ENCODE results near the gene BBS9. TPM values are rescaled to one million over a fixed set of nuclear protein-coding genes. Genes with fewer than 3 reads are reported as not detected.

Gene BBS9
- total RNA-seq, 4 donors from 2014 or later: 22.0 to 72.5 (median 35.9) TPM

DNA sequence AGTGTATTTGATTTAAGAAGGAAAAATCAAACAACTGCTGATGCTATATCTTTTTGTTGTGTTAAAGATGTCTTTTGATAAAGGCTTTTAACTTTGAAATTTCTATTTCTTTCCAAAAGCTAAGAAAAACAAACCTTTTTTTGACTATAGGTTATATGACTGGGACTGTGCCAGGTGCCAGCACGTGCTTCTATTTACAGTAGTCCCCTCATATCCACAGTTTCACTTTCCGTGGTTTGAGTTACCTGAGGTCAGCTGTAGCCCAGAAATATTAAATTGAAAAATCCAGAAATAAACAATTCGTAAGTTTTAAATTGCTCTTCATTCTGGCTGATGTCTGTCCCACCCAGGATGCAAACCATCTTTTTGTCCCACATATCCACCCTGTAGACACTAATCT lies 104.3 kb downstream of the BBS9 start:
- Histone ChIP-seq H3K4me1 (peaks cover 0 to 4% (median 0%) of the 10 kb centered on the region in 4 donors), H3K27ac (no peak overlapping the region), H3K36me3 (no peaks in the 10 kb centered on the region), H3K27me3 (no peaks in the 10 kb centered on the region), H3K9me3 (peaks cover 0 to 2% (median 0%) of the 10 kb centered on the region in 4 donors), H3K4me3 (no peak overlapping the region)
- no peak for TF ChIP-seq EP300 (IDR thresholded peaks at IDR 0.05)
- TF ChIP-seq POLR2A (IDR thresholded peaks at IDR 0.05): no peak
- TF ChIP-seq, protein P1, sequence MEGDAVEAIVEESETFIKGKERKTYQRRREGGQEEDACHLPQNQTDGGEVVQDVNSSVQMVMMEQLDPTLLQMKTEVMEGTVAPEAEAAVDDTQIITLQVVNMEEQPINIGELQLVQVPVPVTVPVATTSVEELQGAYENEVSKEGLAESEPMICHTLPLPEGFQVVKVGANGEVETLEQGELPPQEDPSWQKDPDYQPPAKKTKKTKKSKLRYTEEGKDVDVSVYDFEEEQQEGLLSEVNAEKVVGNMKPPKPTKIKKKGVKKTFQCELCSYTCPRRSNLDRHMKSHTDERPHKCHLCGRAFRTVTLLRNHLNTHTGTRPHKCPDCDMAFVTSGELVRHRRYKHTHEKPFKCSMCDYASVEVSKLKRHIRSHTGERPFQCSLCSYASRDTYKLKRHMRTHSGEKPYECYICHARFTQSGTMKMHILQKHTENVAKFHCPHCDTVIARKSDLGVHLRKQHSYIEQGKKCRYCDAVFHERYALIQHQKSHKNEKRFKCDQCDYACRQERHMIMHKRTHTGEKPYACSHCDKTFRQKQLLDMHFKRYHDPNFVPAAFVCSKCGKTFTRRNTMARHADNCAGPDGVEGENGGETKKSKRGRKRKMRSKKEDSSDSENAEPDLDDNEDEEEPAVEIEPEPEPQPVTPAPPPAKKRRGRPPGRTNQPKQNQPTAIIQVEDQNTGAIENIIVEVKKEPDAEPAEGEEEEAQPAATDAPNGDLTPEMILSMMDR (IDR thresholded peaks at IDR 0.05): no peak
- no peak for DNase-seq (ENCODE audit: low spot score in 2 of 2)
- 70 to 72% methylated on average over 3 of the region's 3 CpGs for WGBS, 2 donors

DNA sequence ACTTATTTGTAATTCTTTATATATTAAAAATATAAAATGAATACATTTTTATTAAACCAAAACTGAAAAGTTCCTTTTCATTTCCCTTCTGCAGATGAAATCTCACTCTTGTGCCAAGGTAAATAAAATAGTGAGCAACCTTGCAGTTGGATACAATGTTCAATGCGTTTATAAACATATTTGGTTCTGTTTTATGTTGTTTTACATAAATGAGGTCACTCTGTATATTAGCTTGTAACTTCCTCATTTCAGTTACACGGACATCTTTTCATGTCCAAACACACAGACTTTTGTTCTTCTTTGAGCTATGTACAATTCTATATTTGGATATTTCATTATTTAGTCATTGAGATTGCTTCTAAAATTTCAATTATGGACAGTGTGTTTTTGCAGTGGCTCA lies 107.7 kb downstream of the BBS9 start:
- no peak for DNase-seq (ENCODE audit: low spot score in 2 of 2)
- Histone ChIP-seq H3K9me3 (no peaks in the 10 kb centered on the region), H3K36me3 (no peaks in the 10 kb centered on the region), H3K4me1 (peaks cover 0 to 4% (median 0%) of the 10 kb centered on the region in 4 donors), H3K27ac (no peak overlapping the region), H3K27me3 (no peaks in the 10 kb centered on the region), H3K4me3 (no peak overlapping the region)
- 22 to 26% methylated on average over 2 of the region's 2 CpGs for WGBS, 2 donors
- TF ChIP-seq EP300 (IDR thresholded peaks at IDR 0.05) (no peak), POLR2A (IDR thresholded peaks at IDR 0.05) (no peak)
- TF ChIP-seq, protein P1 (IDR thresholded peaks at IDR 0.05): no peak

DNA sequence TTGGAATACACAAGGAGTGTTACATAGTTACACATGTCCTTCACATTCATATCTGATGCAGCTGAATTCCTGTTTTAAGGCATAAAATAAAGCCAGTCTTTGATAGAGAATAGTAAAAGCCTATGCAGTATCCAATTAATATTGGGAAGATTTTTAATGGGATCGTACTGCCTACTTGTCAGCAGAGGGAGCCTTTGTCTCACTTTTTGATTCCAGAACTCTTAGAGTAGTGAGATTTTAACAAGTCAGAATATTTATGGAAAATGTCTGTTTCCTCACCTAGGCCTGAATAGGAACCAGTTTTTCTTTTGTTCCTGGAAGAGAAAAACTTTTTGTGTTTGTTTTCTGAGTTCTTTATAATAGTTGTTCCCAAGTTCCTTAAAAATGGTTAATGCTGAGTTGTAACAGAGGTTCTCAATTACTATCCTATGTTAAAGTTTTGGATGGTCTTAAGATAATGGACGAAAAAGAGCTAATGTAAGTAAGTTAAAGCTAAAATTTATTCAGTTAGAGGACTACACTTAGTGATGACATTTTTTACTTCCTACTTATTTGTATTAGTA lies 114.0 kb downstream of the BBS9 start:
- 47 to 48% methylated on average over 2 of the region's 2 CpGs for WGBS, 2 donors
- no peak overlapping the region for H3K27ac ChIP-seq
- H3K27me3 ChIP-seq: no peaks in the 10 kb centered on the region
- no peak overlapping the region for H3K4me3 ChIP-seq
- H3K36me3 ChIP-seq: no peaks in the 10 kb centered on the region
- TF ChIP-seq EP300 (IDR thresholded peaks at IDR 0.05) (no peak), POLR2A (IDR thresholded peaks at IDR 0.05) (no peak)
- TF ChIP-seq, protein P1 (IDR thresholded peaks at IDR 0.05): peak; percentile 40 to 69 (median 59)
- no peaks in the 10 kb centered on the region for H3K9me3 ChIP-seq
- no peak for DNase-seq (ENCODE audit: low spot score in 2 of 2)
- H3K4me1 ChIP-seq: peaks cover 0 to 9% (median 0%) of the 10 kb centered on the region in 4 donors

DNA sequence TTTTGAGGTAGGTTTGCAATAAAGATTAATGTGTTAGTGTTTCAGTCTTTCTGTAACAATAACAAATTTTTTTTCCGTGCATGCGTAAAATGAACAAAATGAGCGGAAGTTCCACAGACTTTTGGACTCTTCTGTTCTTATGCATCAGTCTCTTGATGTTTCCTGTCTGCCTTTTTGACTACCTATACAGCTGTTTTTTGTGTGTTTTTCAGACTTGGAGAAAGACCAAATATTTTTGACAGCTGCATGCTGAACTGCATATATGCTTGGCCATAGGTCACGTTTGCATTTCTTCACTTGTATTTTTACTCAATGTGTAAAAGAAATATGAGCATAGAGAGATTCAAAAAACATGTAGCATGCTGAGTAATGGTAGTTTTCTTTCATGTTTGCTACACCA lies 119.3 kb downstream of the BBS9 start:
- DNase-seq (ENCODE audit: low spot score in 2 of 2): no peak
- Histone ChIP-seq H3K4me3 (no peak overlapping the region), H3K36me3 (no peaks in the 10 kb centered on the region), H3K27me3 (no peaks in the 10 kb centered on the region), H3K27ac (no peak overlapping the region), H3K4me1 (peaks cover 0 to 16% (median 2%) of the 10 kb centered on the region in 4 donors), H3K9me3 (no peaks in the 10 kb centered on the region)
- 87 to 90% methylated on average over 4 of the region's 4 CpGs for WGBS, 2 donors
- TF ChIP-seq, protein P1 (IDR thresholded peaks at IDR 0.05): no peak
- TF ChIP-seq EP300 (IDR thresholded peaks at IDR 0.05): no peak
- TF ChIP-seq POLR2A (IDR thresholded peaks at IDR 0.05): no peak

DNA sequence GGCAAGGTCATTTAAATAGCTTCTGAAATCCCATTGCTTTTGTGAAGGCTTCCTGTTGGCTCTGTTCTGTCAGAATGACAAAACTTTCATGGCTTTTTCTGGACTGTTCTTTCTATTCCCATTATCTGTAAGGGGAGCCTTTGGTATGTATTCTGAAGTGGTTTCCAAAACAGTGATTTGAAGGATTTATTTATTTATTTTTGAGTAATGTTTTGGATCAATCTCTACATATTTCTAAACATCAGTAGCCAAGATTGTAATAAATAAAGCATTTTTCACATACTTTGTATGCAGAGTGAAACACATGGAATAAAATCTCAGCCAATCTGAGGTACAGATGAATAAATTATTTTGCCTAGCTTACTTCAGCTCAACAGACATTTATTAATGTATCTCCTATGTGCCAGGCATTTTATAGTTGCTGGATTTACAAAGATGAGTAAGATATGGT lies 121.1 kb downstream of the BBS9 start:
- no peaks in the 10 kb centered on the region for H3K9me3 ChIP-seq
- no peak for DNase-seq (ENCODE audit: low spot score in 2 of 2)
- no peaks in the 10 kb centered on the region for H3K36me3 ChIP-seq
- peaks cover 0 to 14% (median 2%) of the 10 kb centered on the region in 4 donors for H3K4me1 ChIP-seq
- TF ChIP-seq, protein P1 (IDR thresholded peaks at IDR 0.05): no peak
- no peak overlapping the region for H3K27ac ChIP-seq
- H3K4me3 ChIP-seq: no peak overlapping the region
- H3K27me3 ChIP-seq: no peaks in the 10 kb centered on the region

Measured in tibial nerve (tissue), 4 donors.